Measurements from ENCODE around the gene TBL1Y. TPM values are rescaled to one million over a fixed set of nuclear protein-coding genes. Genes with fewer than 3 reads are reported as not detected.

Gene TBL1Y
- polyA plus RNA-seq, 1 donor, result 2.8 TPM

- no peak for DNase-seq
- Histone ChIP-seq H3K9me3 (ENCODE audit: control insufficient read depth, low read depth, low read length) (no peaks in the 10 kb centered on the region), H3K27ac (ENCODE audit: low read length) (no peak overlapping the region), H3K4me1 (ENCODE audit: control insufficient read depth, insufficient read depth, low read length) (no peaks in the 10 kb centered on the region), H3K27me3 (ENCODE audit: control insufficient read depth, insufficient read depth, low read length) (no peaks in the 10 kb centered on the region), H3K36me3 (ENCODE audit: control insufficient read depth, insufficient read depth, low read length) (no peaks in the 10 kb centered on the region), H3K4me3 (ENCODE audit: low read length) (no peak overlapping the region)
- no CpG with 5 or more reads among the region's 2 CpGs for WGBS (ENCODE audit: insufficient coverage, low lambda C conversion rate)
Measured at GRCh38 chrY:6999905-7000304, 89.4 kb downstream of the TBL1Y start.

- Histone ChIP-seq H3K27ac (ENCODE audit: low read length) (no peak overlapping the region), H3K4me3 (ENCODE audit: low read length) (no peak overlapping the region), H3K27me3 (ENCODE audit: control insufficient read depth, insufficient read depth, low read length) (no peaks in the 10 kb centered on the region), H3K4me1 (ENCODE audit: control insufficient read depth, insufficient read depth, low read length) (no peaks in the 10 kb centered on the region), H3K9me3 (ENCODE audit: control insufficient read depth, low read depth, low read length) (no peaks in the 10 kb centered on the region), H3K36me3 (ENCODE audit: control insufficient read depth, insufficient read depth, low read length) (no peaks in the 10 kb centered on the region)
- WGBS (ENCODE audit: insufficient coverage, low lambda C conversion rate), result no CpG with 5 or more reads among the region's 3 CpGs
- no peak for DNase-seq
Measured at GRCh38 chrY:7002581-7002980, 92.1 kb downstream of the TBL1Y start.

GRCh38 chrY:7007911-7008310, 97.4 kb downstream of the TBL1Y start:
- no peak overlapping the region for H3K4me3 ChIP-seq (ENCODE audit: low read length)
- WGBS (ENCODE audit: insufficient coverage, low lambda C conversion rate), result no CpG with 5 or more reads among the region's 1 CpG
- no peaks in the 10 kb centered on the region for H3K9me3 ChIP-seq (ENCODE audit: control insufficient read depth, low read depth, low read length)
- H3K36me3 ChIP-seq (ENCODE audit: control insufficient read depth, insufficient read depth, low read length), result no peaks in the 10 kb centered on the region
- no peaks in the 10 kb centered on the region for H3K4me1 ChIP-seq (ENCODE audit: control insufficient read depth, insufficient read depth, low read length)
- no peak overlapping the region for H3K27ac ChIP-seq (ENCODE audit: low read length)
- DNase-seq, result no peak
- H3K27me3 ChIP-seq (ENCODE audit: control insufficient read depth, insufficient read depth, low read length), result no peaks in the 10 kb centered on the region

- H3K9me3 ChIP-seq (ENCODE audit: control insufficient read depth, low read depth, low read length), result no peaks in the 10 kb centered on the region
- H3K27me3 ChIP-seq (ENCODE audit: control insufficient read depth, insufficient read depth, low read length), result no peaks in the 10 kb centered on the region
- no peak overlapping the region for H3K4me3 ChIP-seq (ENCODE audit: low read length)
- WGBS (ENCODE audit: insufficient coverage, low lambda C conversion rate), result no CpG with 5 or more reads among the region's 6 CpGs
- no peaks in the 10 kb centered on the region for H3K36me3 ChIP-seq (ENCODE audit: control insufficient read depth, insufficient read depth, low read length)
- H3K27ac ChIP-seq (ENCODE audit: low read length), result no peak overlapping the region
- DNase-seq, result no peak
- no peaks in the 10 kb centered on the region for H3K4me1 ChIP-seq (ENCODE audit: control insufficient read depth, insufficient read depth, low read length)
Measured at GRCh38 chrY:7008578-7009355, 98.3 kb downstream of the TBL1Y start.

GRCh38 chrY:7013051-7013450, 102.6 kb downstream of the TBL1Y start:
- no CpG with 5 or more reads among the region's 2 CpGs for WGBS (ENCODE audit: insufficient coverage, low lambda C conversion rate)
- Histone ChIP-seq H3K4me1 (ENCODE audit: control insufficient read depth, insufficient read depth, low read length) (no peaks in the 10 kb centered on the region), H3K27ac (ENCODE audit: low read length) (no peak overlapping the region)

GRCh38 chrY:7016521-7016920, 106.0 kb downstream of the TBL1Y start:
- Histone ChIP-seq H3K4me1 (ENCODE audit: control insufficient read depth, insufficient read depth, low read length) (no peaks in the 10 kb centered on the region), H3K27me3 (ENCODE audit: control insufficient read depth, insufficient read depth, low read length) (no peaks in the 10 kb centered on the region), H3K9me3 (ENCODE audit: control insufficient read depth, low read depth, low read length) (no peaks in the 10 kb centered on the region), H3K4me3 (ENCODE audit: low read length) (no peak overlapping the region), H3K27ac (ENCODE audit: low read length) (no peak overlapping the region), H3K36me3 (ENCODE audit: control insufficient read depth, insufficient read depth, low read length) (no peaks in the 10 kb centered on the region)
- DNase-seq, result no peak
- no CpG with 5 or more reads among the region's 4 CpGs for WGBS (ENCODE audit: insufficient coverage, low lambda C conversion rate)

More at GRCh38 chrY:7013051-7013450, 102.6 kb downstream of the TBL1Y start:
- H3K36me3 ChIP-seq (ENCODE audit: control insufficient read depth, insufficient read depth, low read length), result no peaks in the 10 kb centered on the region
- no peaks in the 10 kb centered on the region for H3K27me3 ChIP-seq (ENCODE audit: control insufficient read depth, insufficient read depth, low read length)
- DNase-seq, result no peak
- no peak overlapping the region for H3K4me3 ChIP-seq (ENCODE audit: low read length)
- H3K9me3 ChIP-seq (ENCODE audit: control insufficient read depth, low read depth, low read length), result no peaks in the 10 kb centered on the region

- no peak for DNase-seq
- Histone ChIP-seq H3K9me3 (ENCODE audit: control insufficient read depth, low read depth, low read length) (no peaks in the 10 kb centered on the region), H3K4me1 (ENCODE audit: control insufficient read depth, insufficient read depth, low read length) (no peaks in the 10 kb centered on the region), H3K27me3 (ENCODE audit: control insufficient read depth, insufficient read depth, low read length) (no peaks in the 10 kb centered on the region), H3K27ac (ENCODE audit: low read length) (no peak overlapping the region), H3K36me3 (ENCODE audit: control insufficient read depth, insufficient read depth, low read length) (no peaks in the 10 kb centered on the region), H3K4me3 (ENCODE audit: low read length) (no peak overlapping the region)
- WGBS (ENCODE audit: insufficient coverage, low lambda C conversion rate), result no CpG with 5 or more reads among the region's 6 CpGs
Measured at GRCh38 chrY:7017244-7018080, 107.0 kb downstream of the TBL1Y start.

- H3K27me3 ChIP-seq (ENCODE audit: control insufficient read depth, insufficient read depth, low read length), result no peaks in the 10 kb centered on the region
- no peak overlapping the region for H3K4me3 ChIP-seq (ENCODE audit: low read length)
- H3K27ac ChIP-seq (ENCODE audit: low read length), result no peak overlapping the region
- DNase-seq, result no peak
- H3K4me1 ChIP-seq (ENCODE audit: control insufficient read depth, insufficient read depth, low read length), result no peaks in the 10 kb centered on the region
- H3K36me3 ChIP-seq (ENCODE audit: control insufficient read depth, insufficient read depth, low read length), result no peaks in the 10 kb centered on the region
- H3K9me3 ChIP-seq (ENCODE audit: control insufficient read depth, low read depth, low read length), result no peaks in the 10 kb centered on the region
Measured at GRCh38 chrY:7039037-7039436, 128.5 kb downstream of the TBL1Y start.

GRCh38 chrY:7040662-7041061, 130.2 kb downstream of the TBL1Y start:
- peak in 1 of 2 donors; percentile 4 for DNase-seq
- Histone ChIP-seq H3K36me3 (ENCODE audit: control insufficient read depth, insufficient read depth, low read length) (no peaks in the 10 kb centered on the region), H3K9me3 (ENCODE audit: control insufficient read depth, low read depth, low read length) (no peaks in the 10 kb centered on the region), H3K4me3 (ENCODE audit: low read length) (no peak overlapping the region), H3K27ac (ENCODE audit: low read length) (no peak overlapping the region), H3K27me3 (ENCODE audit: control insufficient read depth, insufficient read depth, low read length) (no peaks in the 10 kb centered on the region), H3K4me1 (ENCODE audit: control insufficient read depth, insufficient read depth, low read length) (no peaks in the 10 kb centered on the region)
- WGBS (ENCODE audit: insufficient coverage, low lambda C conversion rate), result no CpG with 5 or more reads among the region's 5 CpGs

GRCh38 chrY:7041983-7042382, 131.5 kb downstream of the TBL1Y start:
- H3K9me3 ChIP-seq (ENCODE audit: control insufficient read depth, low read depth, low read length), result no peaks in the 10 kb centered on the region
- no peak overlapping the region for H3K4me3 ChIP-seq (ENCODE audit: low read length)
- H3K27ac ChIP-seq (ENCODE audit: low read length), result no peak overlapping the region
- no CpG with 5 or more reads among the region's 4 CpGs for WGBS (ENCODE audit: insufficient coverage, low lambda C conversion rate)
- DNase-seq, result peak in 1 of 2 donors; percentile 10
- no peaks in the 10 kb centered on the region for H3K4me1 ChIP-seq (ENCODE audit: control insufficient read depth, insufficient read depth, low read length)
- no peaks in the 10 kb centered on the region for H3K36me3 ChIP-seq (ENCODE audit: control insufficient read depth, insufficient read depth, low read length)
- H3K27me3 ChIP-seq (ENCODE audit: control insufficient read depth, insufficient read depth, low read length), result no peaks in the 10 kb centered on the region
